Esophagus squamous epithelium (tissue), 5 donors: ENCODE measurements around the gene ZC3H8. TPM values are rescaled to one million over a fixed set of nuclear protein-coding genes. Genes with fewer than 3 reads are reported as not detected.

Experiments
- DNase-seq: peaks from one replicate; lab custom pipeline; 2025; lab: John Stamatoyannopoulos, UW
- H3K27ac ChIP-seq, 4 donors: fragments of 200-600 bp; sonication (generic); one replicate each; pipeline ENCODE4 v1.5.1; 2016 to 2019; ENCODE audit warnings: mild to moderate bottlenecking in 1 of 4
- H3K27me3 ChIP-seq, 4 donors: fragments of 200-600 bp; sonication (generic); 1 replicate in 3 of 4; 2 replicates in 1 of 4; pipeline versions ENCODE4 v1.5.1 to v1.6.0; 2017 to 2021; ENCODE audit warnings: antibody characterized with exemption in 1 of 4
- H3K36me3 ChIP-seq, 3 donors: fragments of 200-600 bp; sonication (generic); one replicate each; pipeline ENCODE4 v1.5.1; 2016 to 2019
- H3K4me1 ChIP-seq, 3 donors: fragments of 200-600 bp; sonication (generic); one replicate each; pipeline ENCODE4 v1.5.1; 2017 to 2019
- H3K4me3 ChIP-seq, 4 donors: fragments of 200-600 bp; sonication (generic); 1 replicate in 3 of 4; 2 replicates in 1 of 4; pipeline ENCODE4 v1.5.1; 2016 to 2019; ENCODE audit warnings: mild to moderate bottlenecking in 2 of 4, moderate library complexity in 1 of 4
- H3K9me3 ChIP-seq, 3 donors: fragments of 200-600 bp; sonication (generic); one replicate each; pipeline ENCODE4 v1.5.1; 2016 to 2019
- POLR2A ChIP-seq, 4 donors: fragments of 450-650 bp; IDR thresholded peaks; one replicate each; pipeline ENCODE4 v1.6.1; 2017; ENCODE audit warnings: antibody characterized with exemption in 4 of 4, mild to moderate bottlenecking in 4 of 4, moderate library complexity in 3 of 4
- WGBS, 2 donors: methylation state at CpG; one replicate each; pipeline ENCODE4 v1.1.5; 2018; 5-methylcytosine and 5-hydroxymethylcytosine counted together
- intact Hi-C: fragments of 100-400 bp; cut with DNase I; formaldehyde crosslinking; loops from one replicate; pipeline ENCODE4 v1.15.0; 2022
- total RNA-seq, 4 donors: library from RNA; depleted of rRNA; stranded (reverse); fragments of >200 nt; gene quantifications; one replicate each; pipeline ENCODE4 v1.1.0, GENCODE V29; 2016
- TF ChIP-seq, protein P1 (sequence below), 6 experiments: fragments of 450-650 bp in 4 of 6; fragments of 200-600 bp in 2 of 6; sonication (generic) in 2 of 6; IDR thresholded peaks; one replicate each; pipeline ENCODE4 v1.5.1; 2016 to 2019; ENCODE audit warnings: antibody characterized with exemption in 6 of 6, mild to moderate bottlenecking in 4 of 6, moderate library complexity in 4 of 6
- donor health status: DM: yes; HTN: yes; CAD: no.

The ZC3H8 gene
- total RNA-seq, 4 donors from 2014 or later, result 6.0 to 60.1 (median 37.1) TPM

DNA sequence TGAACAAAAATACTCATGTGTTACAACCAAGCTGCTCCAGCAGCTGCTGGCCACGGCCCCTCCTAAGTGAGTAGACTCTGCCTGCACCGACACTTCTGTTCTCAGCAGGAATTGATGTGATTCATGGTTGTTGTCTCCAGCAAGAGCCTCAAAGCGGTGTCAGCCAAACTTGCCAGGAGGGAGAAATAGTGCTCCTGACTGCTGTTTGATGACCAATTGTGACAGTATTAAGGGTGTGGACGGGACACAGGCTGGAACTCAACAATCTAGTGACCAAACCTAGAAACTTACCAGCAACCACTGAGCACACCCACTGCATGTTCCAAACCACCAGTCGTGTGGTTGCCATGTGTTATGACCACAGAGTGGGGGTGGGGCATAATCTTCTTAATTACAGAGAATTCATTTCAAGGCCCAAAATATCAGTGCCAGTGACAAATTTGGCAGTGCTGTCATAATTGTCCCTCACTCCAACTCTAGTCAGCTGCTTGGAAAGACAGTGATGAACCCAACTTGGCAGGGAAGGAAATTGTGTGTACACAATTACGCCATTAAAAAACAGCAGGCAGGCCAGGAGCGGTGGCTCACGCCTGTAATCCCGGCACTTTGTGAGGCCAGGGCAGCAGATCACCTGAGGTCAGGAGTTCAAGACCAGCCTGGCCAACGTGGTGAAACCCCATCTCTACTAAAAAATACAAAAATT lies 86.3 kb downstream of the ZC3H8 start:
- no peak for DNase-seq
- no peaks in the 10 kb centered on the region for H3K9me3 ChIP-seq

DNA sequence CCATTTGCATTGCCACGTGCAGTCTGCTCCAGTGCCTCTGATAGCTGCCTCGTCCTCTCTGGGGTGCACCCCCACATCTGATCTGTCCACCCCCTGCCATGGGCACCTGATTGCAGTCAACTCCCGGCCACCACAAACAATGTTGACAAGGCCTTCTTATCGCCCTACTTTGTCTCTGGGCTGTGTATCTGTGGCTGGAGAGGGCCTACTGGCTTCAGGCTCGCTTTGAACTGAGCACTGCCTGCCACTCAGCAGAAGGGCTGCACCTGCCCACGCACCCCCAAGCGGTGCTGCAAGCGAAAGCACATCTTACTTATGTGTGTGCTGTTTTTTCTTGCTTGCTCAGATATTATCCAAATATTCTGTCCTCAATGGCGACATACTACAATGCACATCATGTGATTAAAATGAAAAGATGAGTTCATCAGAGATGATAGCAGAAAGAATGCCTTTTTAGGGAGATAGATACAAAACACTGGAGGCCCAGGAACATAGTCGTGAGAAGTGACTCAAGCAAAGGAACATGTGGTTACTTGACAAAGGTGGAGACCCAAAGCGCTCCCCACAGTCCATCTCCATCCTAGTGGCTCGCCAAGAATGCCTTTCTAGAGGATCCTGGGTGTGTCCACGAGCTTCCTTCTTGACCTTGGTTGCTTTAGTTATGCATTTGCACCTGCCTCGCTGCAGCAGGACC lies 87.9 kb downstream of the ZC3H8 start:
- no peak for TF ChIP-seq POLR2A (IDR thresholded peaks at IDR 0.05)
- TF ChIP-seq, protein P1, sequence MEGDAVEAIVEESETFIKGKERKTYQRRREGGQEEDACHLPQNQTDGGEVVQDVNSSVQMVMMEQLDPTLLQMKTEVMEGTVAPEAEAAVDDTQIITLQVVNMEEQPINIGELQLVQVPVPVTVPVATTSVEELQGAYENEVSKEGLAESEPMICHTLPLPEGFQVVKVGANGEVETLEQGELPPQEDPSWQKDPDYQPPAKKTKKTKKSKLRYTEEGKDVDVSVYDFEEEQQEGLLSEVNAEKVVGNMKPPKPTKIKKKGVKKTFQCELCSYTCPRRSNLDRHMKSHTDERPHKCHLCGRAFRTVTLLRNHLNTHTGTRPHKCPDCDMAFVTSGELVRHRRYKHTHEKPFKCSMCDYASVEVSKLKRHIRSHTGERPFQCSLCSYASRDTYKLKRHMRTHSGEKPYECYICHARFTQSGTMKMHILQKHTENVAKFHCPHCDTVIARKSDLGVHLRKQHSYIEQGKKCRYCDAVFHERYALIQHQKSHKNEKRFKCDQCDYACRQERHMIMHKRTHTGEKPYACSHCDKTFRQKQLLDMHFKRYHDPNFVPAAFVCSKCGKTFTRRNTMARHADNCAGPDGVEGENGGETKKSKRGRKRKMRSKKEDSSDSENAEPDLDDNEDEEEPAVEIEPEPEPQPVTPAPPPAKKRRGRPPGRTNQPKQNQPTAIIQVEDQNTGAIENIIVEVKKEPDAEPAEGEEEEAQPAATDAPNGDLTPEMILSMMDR (IDR thresholded peaks at IDR 0.05), result no peak
- intact Hi-C loops, result no loop called here
- WGBS, 2 donors, result 65 to 77% methylated on average over 13 to 14 of the region's 14 CpGs

More for the DNA sequence above, 86.3 kb downstream of the ZC3H8 start:
- no peak overlapping the region for H3K4me3 ChIP-seq
- H3K4me1 ChIP-seq, result no peaks in the 10 kb centered on the region
- TF ChIP-seq, protein P1 (IDR thresholded peaks at IDR 0.05), result no peak
- TF ChIP-seq POLR2A (IDR thresholded peaks at IDR 0.05), result no peak
- H3K27me3 ChIP-seq, result no peaks in the 10 kb centered on the region
- intact Hi-C loops, result no loop called here
- no peak overlapping the region for H3K27ac ChIP-seq
- 61 to 83% methylated on average over 7 to 9 of the region's 10 CpGs for WGBS, 2 donors
- H3K36me3 ChIP-seq, result no peaks in the 10 kb centered on the region

DNA sequence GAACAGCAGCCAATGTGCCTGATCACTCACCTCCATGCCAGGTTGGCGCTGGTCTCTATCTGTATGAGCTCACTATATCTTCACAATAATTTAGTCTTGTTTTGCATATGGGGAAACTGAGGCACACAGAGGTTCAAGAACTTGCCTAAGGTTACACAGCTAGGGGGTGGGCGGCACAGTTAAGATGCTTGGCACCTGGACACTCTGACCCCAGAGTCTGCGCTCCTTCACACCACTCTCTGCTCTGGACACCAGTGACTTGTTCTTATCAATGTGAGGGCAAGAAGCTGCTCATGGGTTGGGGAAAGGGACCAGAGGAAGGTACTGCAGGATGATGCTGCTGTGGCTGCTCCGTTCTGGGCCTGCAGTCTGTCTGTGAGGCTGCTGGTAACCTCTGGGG lies 89.5 kb downstream of the ZC3H8 start:
- no peaks in the 10 kb centered on the region for H3K4me1 ChIP-seq
- TF ChIP-seq, protein P1 (IDR thresholded peaks at IDR 0.05), result no peak
- TF ChIP-seq POLR2A (IDR thresholded peaks at IDR 0.05), result no peak
- H3K4me3 ChIP-seq, result no peak overlapping the region
- H3K27ac ChIP-seq, result no peak overlapping the region
- no peaks in the 10 kb centered on the region for H3K27me3 ChIP-seq
- intact Hi-C loops, result no loop called here
- H3K36me3 ChIP-seq, result no peaks in the 10 kb centered on the region
- DNase-seq, result no peak
- H3K9me3 ChIP-seq, result no peaks in the 10 kb centered on the region
- WGBS, 2 donors, result 89 to 96% methylated on average over 4 of the region's 4 CpGs

More for the DNA sequence above, 87.9 kb downstream of the ZC3H8 start:
- no peaks in the 10 kb centered on the region for H3K36me3 ChIP-seq
- no peak overlapping the region for H3K4me3 ChIP-seq
- H3K27ac ChIP-seq, result no peak overlapping the region
- no peaks in the 10 kb centered on the region for H3K27me3 ChIP-seq
- no peak for DNase-seq
- H3K9me3 ChIP-seq, result no peaks in the 10 kb centered on the region
- no peaks in the 10 kb centered on the region for H3K4me1 ChIP-seq

DNA sequence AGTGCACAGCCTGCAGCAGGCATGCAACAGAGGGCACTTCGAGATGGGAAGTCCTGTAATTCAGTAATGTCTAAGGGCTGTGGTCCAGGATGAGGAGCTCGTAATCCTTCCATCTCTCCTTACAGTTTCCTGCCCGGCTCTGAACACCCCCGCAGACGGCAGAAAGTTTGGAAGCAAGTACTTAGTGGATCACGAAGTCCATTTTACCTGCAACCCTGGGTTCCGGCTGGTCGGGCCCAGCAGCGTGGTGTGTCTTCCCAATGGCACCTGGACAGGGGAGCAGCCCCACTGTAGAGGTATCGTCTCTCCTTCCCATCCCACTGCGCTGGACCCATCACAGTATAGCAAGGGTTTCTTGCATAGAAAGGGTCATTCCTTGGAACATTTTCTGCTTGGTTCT lies 90.0 kb downstream of the ZC3H8 start:
- Histone ChIP-seq H3K4me3 (no peak overlapping the region), H3K27ac (no peak overlapping the region), H3K36me3 (no peaks in the 10 kb centered on the region), H3K27me3 (no peaks in the 10 kb centered on the region), H3K9me3 (no peaks in the 10 kb centered on the region), H3K4me1 (no peaks in the 10 kb centered on the region)
- TF ChIP-seq, protein P1 (IDR thresholded peaks at IDR 0.05), result no peak
- TF ChIP-seq POLR2A (IDR thresholded peaks at IDR 0.05), result no peak
- WGBS, 2 donors, result 85 to 100% methylated on average over 5 to 10 of the region's 11 CpGs
- DNase-seq, result no peak
- intact Hi-C loops, result no loop called here

DNA sequence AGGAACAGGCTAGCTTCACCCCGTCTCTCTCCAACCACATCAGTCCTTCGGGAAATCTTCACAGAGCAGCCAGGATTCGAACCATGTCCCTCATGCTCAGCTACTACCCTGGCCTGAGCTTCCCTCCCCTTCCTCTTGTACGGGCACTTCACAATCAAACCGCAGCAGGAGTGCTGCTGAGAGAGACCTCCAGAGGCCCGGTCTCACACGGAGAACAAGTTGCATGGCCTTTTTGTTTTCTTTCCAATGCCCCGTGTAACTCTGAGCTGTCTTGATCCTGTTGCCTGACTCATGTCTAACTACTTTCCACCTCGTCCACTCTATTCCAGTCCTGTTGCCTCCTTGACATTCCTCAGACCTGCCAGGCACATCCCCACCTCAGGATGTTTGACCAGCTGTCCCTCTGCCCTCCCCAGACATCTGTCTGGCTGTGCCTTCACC lies 91.3 kb downstream of the ZC3H8 start:
- Histone ChIP-seq H3K4me3 (no peak overlapping the region), H3K27me3 (no peaks in the 10 kb centered on the region), H3K36me3 (no peaks in the 10 kb centered on the region), H3K9me3 (no peaks in the 10 kb centered on the region), H3K27ac (no peak overlapping the region), H3K4me1 (no peaks in the 10 kb centered on the region)
- 77 to 80% methylated on average over 9 of the region's 9 CpGs for WGBS, 2 donors
- TF ChIP-seq POLR2A (IDR thresholded peaks at IDR 0.05), result no peak
- TF ChIP-seq, protein P1 (IDR thresholded peaks at IDR 0.05), result no peak
- intact Hi-C loops, result no loop called here
- no peak for DNase-seq
